MCF 10A (cell line): ENCODE results near the gene TKFC. TPM values are rescaled to one million over a fixed set of nuclear protein-coding genes. Genes with fewer than 3 reads are reported as not detected.
A peak's percentile ranks its signal among the peaks of the same experiment; 100 is the strongest.

Source experiments
- Bru-seq: library from RNA; stranded (reverse); fragments of 400-500 nt; gene quantifications from one replicate; lab custom pipeline; 2021; lab: Mats Ljungman, UMichigan
- BruChase-seq, 2 experiments: library from RNA; stranded (reverse); fragments of 400-500 nt; gene quantifications; one replicate each; lab custom pipeline; 2021; lab: Mats Ljungman, UMichigan
- BruUV-seq: library from RNA; stranded (reverse); fragments of 400-500 nt; replicated peaks from 2 replicates; lab custom pipeline; 2021; lab: Mats Ljungman, UMichigan
- CTCF ChIA-PET: fragments of 300-600 bp; sonication (Branson Sonifier 250); formaldehyde crosslinking; extraction: SDS; loops from one replicate; lab custom pipeline; 2021; ENCODE audit warnings: antibody characterized with exemption, inconsistent platforms; lab: Yijun Ruan, JAX
- POLR2A ChIA-PET: fragments of 300-600, 350-650 bp; sonication (Branson Sonifier 250); formaldehyde crosslinking; extraction: SDS; loops from one replicate; lab custom pipeline; 2020; ENCODE audit warnings: antibody characterized with exemption, inconsistent platforms; lab: Yijun Ruan, JAX
- DNase-seq: peaks from one replicate; pipeline ENCODE4 v3.0.0-alpha.2; 2018; ENCODE audit not compliant: unreplicated experiment
- H3K27ac Mint-ChIP-seq: one replicate; pipeline ENCODE4 v1.8.0; 2022; ENCODE audit warnings: mild to moderate bottlenecking, low read depth, mixed read lengths; ENCODE audit not compliant: unreplicated experiment
- H3K27me3 Mint-ChIP-seq: one replicate; pipeline ENCODE4 v1.8.0; 2022; ENCODE audit warnings: mixed read lengths; ENCODE audit not compliant: insufficient read depth, unreplicated experiment
- H3K36me3 Mint-ChIP-seq: one replicate; pipeline ENCODE4 v1.8.0; 2022; ENCODE audit warnings: mild to moderate bottlenecking, moderate library complexity, mixed read lengths; ENCODE audit not compliant: insufficient read depth, unreplicated experiment
- H3K4me1 Mint-ChIP-seq: one replicate; pipeline ENCODE4 v1.8.0; 2022; ENCODE audit warnings: mixed read lengths; ENCODE audit not compliant: insufficient read depth, unreplicated experiment
- H3K4me3 Mint-ChIP-seq: one replicate; pipeline ENCODE4 v1.8.0; 2022; ENCODE audit warnings: mild to moderate bottlenecking, moderate library complexity, mixed read lengths; ENCODE audit not compliant: unreplicated experiment
- H3K9me3 Mint-ChIP-seq: one replicate; pipeline ENCODE4 v1.8.0; 2022; ENCODE audit warnings: mixed read lengths; ENCODE audit not compliant: unreplicated experiment
- CTCF ChIP-seq: fragments of 200-600 bp; IDR thresholded peaks from one replicate; pipeline ENCODE4 v1.8.0; 2022; ENCODE audit warnings: antibody characterized with exemption, mild to moderate bottlenecking; ENCODE audit not compliant: unreplicated experiment
- intact Hi-C: fragments of 100-400 bp; cut with micrococcal nuclease; formaldehyde crosslinking; loops from 2 replicates; pipeline ENCODE4 v1.14.1; 2022
- long read RNA-seq: library from polyadenylated mRNA; stranded (forward); transcript quantifications from one replicate; pipeline ENCODE4 v2.0.0, GENCODE V29; 2022
- total RNA-seq: library from RNA; stranded (reverse); gene quantifications from 2 replicates; pipeline ENCODE4 v1.2.3, GENCODE V29; 2022

Gene TKFC
- total RNA-seq (79.7 and 93.7 TPM in 2 replicates), Bru-seq, nascent RNA (percentile 50 among the genes with signal in this experiment), BruChase-seq, experiment 1, labeled RNA remaining after a 6-hour chase (percentile 56 among the genes with signal in this experiment), BruChase-seq, experiment 2, labeled RNA remaining after a 2-hour chase (percentile 51 among the genes with signal in this experiment)
- long read RNA-seq, full-length matches to known transcripts: 39 of 91 reads
- long read RNA-seq, partial matches to known transcripts: 21 of 91 reads
- long read RNA-seq, other reads (novel, unspliced or antisense): 31 of 91 reads

- no peaks in the 10 kb centered on the region for H3K9me3 Mint-ChIP-seq
- peaks cover 44% of the 10 kb centered on the region for H3K36me3 Mint-ChIP-seq
- peak within 1 kb of the TSS; percentile 98 for H3K27ac Mint-ChIP-seq
- ChIA-PET POLR2A (interaction anchor here (0.7 to 10.7 kb wide), 12 partner anchors 16 to 102 kb away, joined by 3 to 220 read pairs (median 8); partner anchors contain the start of genes CPSF7, CYB561A3, SDHAF2 and TMEM138), CTCF (interaction anchor here (0.8 to 10.1 kb wide), 7 partner anchors 10 to 102 kb away, joined by 3 to 439 read pairs (median 7); partner anchors contain the start of genes CYB561A3 and TMEM138)
- intact Hi-C loops: loop anchor here (10.0 kb wide), 1 partner anchor 78 kb away; no protein-coding TSS in a partner anchor
- peak; percentile 94 for DNase-seq
- no peak for TF ChIP-seq CTCF
- BruUV-seq: no TSS peak
- H3K4me1 Mint-ChIP-seq: peaks cover 41% of the 10 kb centered on the region
- H3K4me3 Mint-ChIP-seq: peak within 1 kb of the TSS; percentile 93
- H3K27me3 Mint-ChIP-seq: no peaks in the 10 kb centered on the region
Observed at GRCh38 chr11:61332797-61333549, at the start of gene TKFC, which contains the start of gene DDB1. Gene TKFC, plus strand, starts transcription at chr11:61333228. Its CDS starts 1,501 bp downstream, at chr11:61334729. Gene DDB1, minus strand, starts transcription at chr11:61333105. Its CDS starts 137 bp downstream, at chr11:61332968.

GRCh38 chr11:61283613-61284012 is 49.4 kb upstream of the TKFC start:
- ChIA-PET CTCF (interaction anchor here (0.7 kb wide), 1 partner anchor 352 kb away, joined by 3 read pairs; no protein-coding TSS in a partner anchor), POLR2A (interaction anchor here (1.0 kb wide), 2 partner anchors 11 to 50 kb away, joined by 3 read pairs; no protein-coding TSS in a partner anchor)
- H3K36me3 Mint-ChIP-seq: peaks cover 9% of the 10 kb centered on the region
- intact Hi-C loops: no loop called here
- H3K4me3 Mint-ChIP-seq: no peak overlapping the region
- no peak overlapping the region for H3K27ac Mint-ChIP-seq
- peaks cover 7% of the 10 kb centered on the region for H3K9me3 Mint-ChIP-seq
- no peak for DNase-seq
- no peak for TF ChIP-seq CTCF
- peaks cover 17% of the 10 kb centered on the region for H3K27me3 Mint-ChIP-seq
- no TSS peak for BruUV-seq
- H3K4me1 Mint-ChIP-seq: peaks cover 12% of the 10 kb centered on the region

GRCh38 chr11:61287338-61287977 is 45.6 kb upstream of the TKFC start:
- intact Hi-C loops: no loop called here
- ChIA-PET CTCF (interaction anchor here (0.6 kb wide), 1 partner anchor 11 kb away, joined by 3 read pairs; no protein-coding TSS in a partner anchor), POLR2A (interaction anchor here (0.8 kb wide), 1 partner anchor 9 kb away, joined by 5 read pairs; no protein-coding TSS in a partner anchor)
- peaks cover 13% of the 10 kb centered on the region for H3K36me3 Mint-ChIP-seq
- H3K4me3 Mint-ChIP-seq: no peak overlapping the region
- H3K27ac Mint-ChIP-seq: no peak overlapping the region
- H3K27me3 Mint-ChIP-seq: peaks cover 24% of the 10 kb centered on the region
- DNase-seq: no peak
- TF ChIP-seq CTCF: no peak
- H3K4me1 Mint-ChIP-seq: no peaks in the 10 kb centered on the region
- H3K9me3 Mint-ChIP-seq: no peaks in the 10 kb centered on the region
- no TSS peak for BruUV-seq
